ENCODE data around the gene VSX2.
A peak's percentile ranks its signal among the peaks of the same experiment; 100 is the strongest.

VSX2 gene

GRCh38 chr14:74302634-74303569 is 63.7 kb downstream of the VSX2 start, which contains the start of gene ABCD4:
Gene ABCD4, minus strand, starts transcription at chr14:74302934. Its CDS starts 22 bp downstream, at chr14:74302912.
- peak; percentile 84 for DNase-seq

- DNase-seq = no peak
These were observed 69.4 kb downstream of the VSX2 start for GRCh38 chr14:74308695-74309094.

- no peak for DNase-seq
These were observed 70.1 kb downstream of the VSX2 start for GRCh38 chr14:74309125-74310022.

- no peak for DNase-seq
These were observed 72.9 kb downstream of the VSX2 start for GRCh38 chr14:74312161-74312560.
